ENCODE results near the gene SUGCT. TPM values are rescaled to one million over a fixed set of nuclear protein-coding genes. Genes with fewer than 3 reads are reported as not detected.

The SUGCT gene
- total and polyA plus RNA-seq, 9 of the 15 experiments (the other 6 are each of a cell fraction or from before 2014, with no cell fraction given) = 0.58 to 2.5 (median 1.4) TPM

DNA sequence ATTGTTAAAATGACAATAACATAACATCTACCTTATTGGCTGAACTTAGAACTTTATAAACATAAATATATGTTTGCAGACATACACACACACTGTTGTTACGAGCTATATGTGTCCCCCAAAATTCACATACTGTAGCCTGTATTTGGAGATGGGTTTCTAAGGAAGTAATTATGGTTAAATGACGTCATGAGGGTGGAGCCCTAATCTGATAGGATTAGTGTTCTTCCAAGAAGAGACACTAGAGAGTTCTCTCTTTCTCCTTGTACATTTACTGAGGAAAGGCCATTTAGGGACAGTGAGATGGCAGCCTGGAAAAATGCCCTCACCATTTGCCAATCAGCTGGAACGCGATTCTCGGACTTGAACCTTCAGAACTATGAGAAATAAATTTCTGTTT lies 211.7 kb downstream of the SUGCT start (continued):
- TF ChIP-seq POLR2AphosphoS5 (IDR thresholded peaks at IDR 0.05; ENCODE audit: control insufficient read depth, insufficient read depth, low read depth, low read length) (no peak), GTF2F1 (IDR thresholded peaks at IDR 0.05; ENCODE audit: low read depth, low read length) (no peak), DNMT1 (IDR thresholded peaks at IDR 0.05) (no peak), ADNP (tag; IDR thresholded peaks at IDR 0.05) (peak; percentile 39; the same call in 1 of the 2 replicates), NR2C2 (CRISPR knock-in tag; IDR thresholded peaks at IDR 0.05) (no peak), NR2C2 (tag; IDR thresholded peaks at IDR 0.05) (no peak), NUFIP1 (IDR thresholded peaks at IDR 0.05; ENCODE audit: partially characterized antibody) (no peak), POLR2A (conservative IDR thresholded peaks at IDR 0.05) (no peak), ZNF586 (CRISPR knock-in tag; conservative IDR thresholded peaks at IDR 0.05) (no peak), HMG20B (CRISPR knock-in tag; IDR thresholded peaks at IDR 0.05) (no peak), ZNF311 (CRISPR knock-in tag; IDR thresholded peaks at IDR 0.05) (no peak), ZNF41 (CRISPR knock-in tag; conservative IDR thresholded peaks at IDR 0.05) (no peak), SRF (CRISPR knock-in tag; IDR thresholded peaks at IDR 0.05) (no peak)
- TF ChIP-seq, protein P1, sequence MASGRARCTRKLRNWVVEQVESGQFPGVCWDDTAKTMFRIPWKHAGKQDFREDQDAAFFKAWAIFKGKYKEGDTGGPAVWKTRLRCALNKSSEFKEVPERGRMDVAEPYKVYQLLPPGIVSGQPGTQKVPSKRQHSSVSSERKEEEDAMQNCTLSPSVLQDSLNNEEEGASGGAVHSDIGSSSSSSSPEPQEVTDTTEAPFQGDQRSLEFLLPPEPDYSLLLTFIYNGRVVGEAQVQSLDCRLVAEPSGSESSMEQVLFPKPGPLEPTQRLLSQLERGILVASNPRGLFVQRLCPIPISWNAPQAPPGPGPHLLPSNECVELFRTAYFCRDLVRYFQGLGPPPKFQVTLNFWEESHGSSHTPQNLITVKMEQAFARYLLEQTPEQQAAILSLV (tag; IDR thresholded peaks at IDR 0.05) = no peak
- TF ChIP-seq, protein P2, sequence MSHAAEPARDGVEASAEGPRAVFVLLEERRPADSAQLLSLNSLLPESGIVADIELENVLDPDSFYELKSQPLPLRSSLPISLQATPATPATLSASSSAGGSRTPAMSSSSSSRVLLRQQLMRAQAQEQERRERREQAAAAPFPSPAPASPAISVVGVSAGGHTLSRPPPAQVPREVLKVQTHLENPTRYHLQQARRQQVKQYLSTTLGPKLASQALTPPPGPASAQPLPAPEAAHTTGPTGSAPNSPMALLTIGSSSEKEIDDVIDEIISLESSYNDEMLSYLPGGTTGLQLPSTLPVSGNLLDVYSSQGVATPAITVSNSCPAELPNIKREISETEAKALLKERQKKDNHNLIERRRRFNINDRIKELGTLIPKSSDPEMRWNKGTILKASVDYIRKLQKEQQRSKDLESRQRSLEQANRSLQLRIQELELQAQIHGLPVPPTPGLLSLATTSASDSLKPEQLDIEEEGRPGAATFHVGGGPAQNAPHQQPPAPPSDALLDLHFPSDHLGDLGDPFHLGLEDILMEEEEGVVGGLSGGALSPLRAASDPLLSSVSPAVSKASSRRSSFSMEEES (CRISPR knock-in tag; IDR thresholded peaks at IDR 0.05) = no peak
- TF ChIP-seq, protein P3, sequence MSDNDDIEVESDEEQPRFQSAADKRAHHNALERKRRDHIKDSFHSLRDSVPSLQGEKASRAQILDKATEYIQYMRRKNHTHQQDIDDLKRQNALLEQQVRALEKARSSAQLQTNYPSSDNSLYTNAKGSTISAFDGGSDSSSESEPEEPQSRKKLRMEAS (CRISPR knock-in tag; IDR thresholded peaks at IDR 0.05) = no peak
- TF ChIP-seq, protein P4, sequence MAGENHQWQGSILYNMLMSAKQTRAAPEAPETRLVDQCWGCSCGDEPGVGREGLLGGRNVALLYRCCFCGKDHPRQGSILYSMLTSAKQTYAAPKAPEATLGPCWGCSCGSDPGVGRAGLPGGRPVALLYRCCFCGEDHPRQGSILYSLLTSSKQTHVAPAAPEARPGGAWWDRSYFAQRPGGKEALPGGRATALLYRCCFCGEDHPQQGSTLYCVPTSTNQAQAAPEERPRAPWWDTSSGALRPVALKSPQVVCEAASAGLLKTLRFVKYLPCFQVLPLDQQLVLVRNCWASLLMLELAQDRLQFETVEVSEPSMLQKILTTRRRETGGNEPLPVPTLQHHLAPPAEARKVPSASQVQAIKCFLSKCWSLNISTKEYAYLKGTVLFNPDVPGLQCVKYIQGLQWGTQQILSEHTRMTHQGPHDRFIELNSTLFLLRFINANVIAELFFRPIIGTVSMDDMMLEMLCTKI (IDR thresholded peaks at IDR 0.05; ENCODE audit: partially characterized antibody) = no peak
- TF ChIP-seq, protein P5, sequence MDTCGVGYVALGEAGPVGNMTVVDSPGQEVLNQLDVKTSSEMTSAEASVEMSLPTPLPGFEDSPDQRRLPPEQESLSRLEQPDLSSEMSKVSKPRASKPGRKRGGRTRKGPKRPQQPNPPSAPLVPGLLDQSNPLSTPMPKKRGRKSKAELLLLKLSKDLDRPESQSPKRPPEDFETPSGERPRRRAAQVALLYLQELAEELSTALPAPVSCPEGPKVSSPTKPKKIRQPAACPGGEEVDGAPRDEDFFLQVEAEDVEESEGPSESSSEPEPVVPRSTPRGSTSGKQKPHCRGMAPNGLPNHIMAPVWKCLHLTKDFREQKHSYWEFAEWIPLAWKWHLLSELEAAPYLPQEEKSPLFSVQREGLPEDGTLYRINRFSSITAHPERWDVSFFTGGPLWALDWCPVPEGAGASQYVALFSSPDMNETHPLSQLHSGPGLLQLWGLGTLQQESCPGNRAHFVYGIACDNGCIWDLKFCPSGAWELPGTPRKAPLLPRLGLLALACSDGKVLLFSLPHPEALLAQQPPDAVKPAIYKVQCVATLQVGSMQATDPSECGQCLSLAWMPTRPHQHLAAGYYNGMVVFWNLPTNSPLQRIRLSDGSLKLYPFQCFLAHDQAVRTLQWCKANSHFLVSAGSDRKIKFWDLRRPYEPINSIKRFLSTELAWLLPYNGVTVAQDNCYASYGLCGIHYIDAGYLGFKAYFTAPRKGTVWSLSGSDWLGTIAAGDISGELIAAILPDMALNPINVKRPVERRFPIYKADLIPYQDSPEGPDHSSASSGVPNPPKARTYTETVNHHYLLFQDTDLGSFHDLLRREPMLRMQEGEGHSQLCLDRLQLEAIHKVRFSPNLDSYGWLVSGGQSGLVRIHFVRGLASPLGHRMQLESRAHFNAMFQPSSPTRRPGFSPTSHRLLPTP (IDR thresholded peaks at IDR 0.05; ENCODE audit: borderline replicate concordance, extremely low read depth, insufficient read length) = no peak
- TF ChIP-seq, protein P6, sequence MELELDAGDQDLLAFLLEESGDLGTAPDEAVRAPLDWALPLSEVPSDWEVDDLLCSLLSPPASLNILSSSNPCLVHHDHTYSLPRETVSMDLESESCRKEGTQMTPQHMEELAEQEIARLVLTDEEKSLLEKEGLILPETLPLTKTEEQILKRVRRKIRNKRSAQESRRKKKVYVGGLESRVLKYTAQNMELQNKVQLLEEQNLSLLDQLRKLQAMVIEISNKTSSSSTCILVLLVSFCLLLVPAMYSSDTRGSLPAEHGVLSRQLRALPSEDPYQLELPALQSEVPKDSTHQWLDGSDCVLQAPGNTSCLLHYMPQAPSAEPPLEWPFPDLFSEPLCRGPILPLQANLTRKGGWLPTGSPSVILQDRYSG (tag; conservative IDR thresholded peaks at IDR 0.05; ENCODE audit: low read depth) = no peak
- TF ChIP-seq, protein P7, sequence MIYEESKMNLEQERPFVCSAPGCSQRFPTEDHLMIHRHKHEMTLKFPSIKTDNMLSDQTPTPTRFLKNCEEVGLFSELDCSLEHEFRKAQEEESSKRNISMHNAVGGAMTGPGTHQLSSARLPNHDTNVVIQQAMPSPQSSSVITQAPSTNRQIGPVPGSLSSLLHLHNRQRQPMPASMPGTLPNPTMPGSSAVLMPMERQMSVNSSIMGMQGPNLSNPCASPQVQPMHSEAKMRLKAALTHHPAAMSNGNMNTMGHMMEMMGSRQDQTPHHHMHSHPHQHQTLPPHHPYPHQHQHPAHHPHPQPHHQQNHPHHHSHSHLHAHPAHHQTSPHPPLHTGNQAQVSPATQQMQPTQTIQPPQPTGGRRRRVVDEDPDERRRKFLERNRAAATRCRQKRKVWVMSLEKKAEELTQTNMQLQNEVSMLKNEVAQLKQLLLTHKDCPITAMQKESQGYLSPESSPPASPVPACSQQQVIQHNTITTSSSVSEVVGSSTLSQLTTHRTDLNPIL (CRISPR knock-in tag; IDR thresholded peaks at IDR 0.05) = no peak

All from K562 (cell line).